IMR-90 (cell line): ENCODE data around the gene SEPTIN2. TPM values are rescaled to one million over a fixed set of nuclear protein-coding genes. Genes with fewer than 3 reads are reported as not detected.

Experiments used
- ATAC-seq: fragments of 200-7000 bp; cut with Tn5 transposase; 2 replicates; pipeline ENCODE4 v1.9.1; 2020; ENCODE audit warnings: low read depth, mild to moderate bottlenecking, moderate library complexity
- BruUV-seq: library from RNA; stranded (reverse); fragments of 400-500 nt; replicated peaks from 2 replicates; lab custom pipeline; 2021; lab: Mats Ljungman, UMichigan
- CTCF ChIA-PET: fragments of 300-600 bp; formaldehyde crosslinking; extraction: SDS; loops from one replicate; lab custom pipeline; 2021; ENCODE audit warnings: antibody characterized with exemption; lab: Yijun Ruan, JAX
- POLR2A ChIA-PET: fragments of 300-600 bp; sonication (Branson Sonifier 250); formaldehyde crosslinking; loops from one replicate; lab custom pipeline; 2022; ENCODE audit warnings: antibody characterized with exemption; ENCODE audit not compliant: unreplicated experiment; lab: Charles Lee
- DNase-seq: peaks from one replicate; pipeline ENCODE4 v3.0.0; 2013
- H2AFZ ChIP-seq: replicated peaks from 2 replicates; pipeline ENCODE3; 2013; ENCODE audit warnings: low read length, mild to moderate bottlenecking; ENCODE audit not compliant: poor library complexity
- H2AK5ac ChIP-seq: 2 replicates; pipeline ENCODE4 v1.6.1; 2013; ENCODE audit warnings: low read depth, low read length, inconsistent platforms
- H2AK9ac ChIP-seq: replicated peaks from 2 replicates; pipeline ENCODE3; 2013; ENCODE audit warnings: mild to moderate bottlenecking, low read depth, low read length, moderate library complexity; ENCODE audit not compliant: poor library complexity
- H2BK120ac ChIP-seq: 2 replicates; pipeline ENCODE4 v1.6.1; 2013; ENCODE audit warnings: low read depth, low read length, inconsistent platforms
- H2BK15ac ChIP-seq: 3 replicates; pipeline ENCODE4 v1.6.1; 2013; ENCODE audit warnings: low read depth, low read length, inconsistent platforms
- H2BK20ac ChIP-seq: 2 replicates; pipeline ENCODE4 v1.6.1; 2013; ENCODE audit warnings: low read depth, mild to moderate bottlenecking, inconsistent platforms, low read length, moderate library complexity
- H2BK5ac ChIP-seq: 2 replicates; pipeline ENCODE4 v1.6.1; 2013; ENCODE audit warnings: mild to moderate bottlenecking, low read depth, low read length, inconsistent platforms; ENCODE audit not compliant: poor library complexity, severe bottlenecking
- H3K14ac ChIP-seq: replicated peaks from 2 replicates; pipeline ENCODE4 v1.6.1; 2013; ENCODE audit warnings: low read depth, low read length, inconsistent platforms
- H3K18ac ChIP-seq: 2 replicates; pipeline ENCODE4 v1.6.1; 2013; ENCODE audit warnings: low read depth, low read length, control low read depth
- H3K23ac ChIP-seq: 2 replicates; pipeline ENCODE4 v1.6.1; 2013; ENCODE audit warnings: low read depth, low read length, inconsistent platforms
- H3K27ac ChIP-seq: 2 replicates; pipeline ENCODE4 v1.5.1; 2013; ENCODE audit warnings: mild to moderate bottlenecking, control low read depth, low read length; ENCODE audit not compliant: insufficient read depth
- H3K27me3 ChIP-seq: 2 replicates; pipeline ENCODE4 v1.6.1; 2013; ENCODE audit warnings: low read length; ENCODE audit not compliant: control insufficient read depth, insufficient read depth
- H3K36me3 ChIP-seq: 2 replicates; pipeline ENCODE4 v1.6.1; 2013; ENCODE audit warnings: low read length, mixed read lengths; ENCODE audit not compliant: control insufficient read depth, insufficient read depth
- H3K4ac ChIP-seq: 2 replicates; pipeline ENCODE4 v1.6.1; 2013; ENCODE audit warnings: low read depth, low read length, inconsistent platforms
- H3K4me1 ChIP-seq: 2 replicates; pipeline ENCODE4 v1.6.1; 2013; ENCODE audit warnings: low read length, mixed read lengths; ENCODE audit not compliant: control insufficient read depth, insufficient read depth
- H3K4me2 ChIP-seq: 2 replicates; pipeline ENCODE4 v1.6.1; 2013; ENCODE audit warnings: low read depth, mild to moderate bottlenecking, control low read depth, low read length, moderate library complexity
- H3K4me3 ChIP-seq: 2 replicates; pipeline ENCODE4 v1.5.1; 2013; ENCODE audit warnings: low read depth, mild to moderate bottlenecking, control low read depth, low read length, moderate library complexity; ENCODE audit not compliant: insufficient read depth
- H3K56ac ChIP-seq: 2 replicates; pipeline ENCODE4 v1.6.1; 2013; ENCODE audit warnings: low read length, inconsistent platforms; ENCODE audit not compliant: insufficient read depth; ENCODE audit errors: extremely low read depth
- H3K79me1 ChIP-seq, 2 experiments: 2 replicates each; pipeline ENCODE4 v1.6.1; 2013; ENCODE audit warnings: low read length in 2 of 2, inconsistent platforms in 1 of 2, low read depth in 1 of 2
- H3K9ac ChIP-seq: 2 replicates; pipeline ENCODE4 v1.6.1; 2013; ENCODE audit warnings: low read depth, low read length, control low read depth
- H3K9me1 ChIP-seq: 2 replicates; pipeline ENCODE4 v1.6.1; 2013; ENCODE audit warnings: low read length, inconsistent platforms; ENCODE audit not compliant: insufficient read depth
- H3K9me3 ChIP-seq: 2 replicates; pipeline ENCODE4 v1.6.1; 2013; ENCODE audit warnings: low read length; ENCODE audit not compliant: control insufficient read depth, insufficient read depth
- H4K20me1 ChIP-seq: 2 replicates; pipeline ENCODE4 v1.6.1; 2013; ENCODE audit warnings: low read length, inconsistent platforms; ENCODE audit not compliant: insufficient read depth
- H4K5ac ChIP-seq: 2 replicates; pipeline ENCODE4 v1.6.1; 2013; ENCODE audit warnings: mild to moderate bottlenecking, low read depth, low read length, control low read depth
- H4K8ac ChIP-seq, 2 experiments: 2 replicates each; pipeline ENCODE4 v1.6.1; 2013; ENCODE audit warnings: low read depth in 2 of 2, low read length in 2 of 2, control low read depth in 1 of 2, inconsistent platforms in 1 of 2
- H4K91ac ChIP-seq: 2 replicates; pipeline ENCODE4 v1.6.1; 2013; ENCODE audit warnings: low read depth, low read length, inconsistent platforms; ENCODE audit not compliant: insufficient read depth
- BHLHE40 ChIP-seq: fragments of 150-350 bp; IDR thresholded peaks from 2 replicates; pipeline ENCODE4 v1.6.1; 2016; ENCODE audit warnings: mild to moderate bottlenecking, low read depth, low read length
- CEBPB ChIP-seq: IDR thresholded peaks from 2 replicates; pipeline ENCODE4 v1.6.1; 2012; ENCODE audit warnings: low read depth, low read length, improper control_type of control experiment
- CHD1 ChIP-seq: IDR thresholded peaks from 2 replicates; pipeline ENCODE4 v1.6.1; 2012; ENCODE audit warnings: low read depth, low read length, improper control_type of control experiment
- MXI1 ChIP-seq: IDR thresholded peaks from 2 replicates; pipeline ENCODE4 v1.6.1; 2012; ENCODE audit warnings: low read depth, mild to moderate bottlenecking, low read length, moderate library complexity, borderline replicate concordance
- NFE2L2 ChIP-seq: fragments of 150-350 bp; IDR thresholded peaks from 2 replicates; pipeline ENCODE4 v1.6.1; 2016; ENCODE audit warnings: low read depth, mild to moderate bottlenecking, low read length
- POLR2A ChIP-seq: IDR thresholded peaks from 2 replicates; pipeline ENCODE4 v1.6.1; 2012; ENCODE audit warnings: mild to moderate bottlenecking, low read depth, low read length
- RCOR1 ChIP-seq: IDR thresholded peaks from 2 replicates; pipeline ENCODE4 v1.6.1; 2012; ENCODE audit warnings: mild to moderate bottlenecking, low read length, improper control_type of control experiment; ENCODE audit not compliant: insufficient replicate concordance
- RFX5 ChIP-seq: IDR thresholded peaks from 2 replicates; pipeline ENCODE4 v1.8.0; 2012; ENCODE audit warnings: low read depth, mild to moderate bottlenecking, low read length, moderate library complexity
- SMC3 ChIP-seq: fragments of 150-350 bp; IDR thresholded peaks from 2 replicates; pipeline ENCODE4 v1.6.1; 2016; ENCODE audit warnings: low read depth, mild to moderate bottlenecking, antibody characterized with exemption, low read length, moderate library complexity
- WGBS, 2 experiments: methylation state at CpG; one replicate each; pipeline versions ENCODE4 v1.1.5 to v1.1.7; 2013; ENCODE audit warnings: missing lambda C conversion rate in 2 of 2; ENCODE audit not compliant: insufficient read length in 1 of 2; ENCODE audit errors: extremely low coverage in 2 of 2; 5-methylcytosine and 5-hydroxymethylcytosine counted together
- dilution Hi-C: fragments of 300-500 bp; cut with HindIII; formaldehyde crosslinking; loops from one replicate; pipeline ENCODE4 v1.14.3; 2018; ENCODE audit warnings: low sequenced_read_pairs; ENCODE audit not compliant: unreplicated experiment
- in situ Hi-C: fragments of 300-500 bp; cut with MboI; formaldehyde crosslinking; loops from 3 replicates; pipeline ENCODE4 v1.14.3; 2019; ENCODE audit warnings: low sequenced_read_pairs, inconsistent platforms, mixed read lengths
- intact Hi-C: fragments of 100-400 bp; cut with micrococcal nuclease; formaldehyde crosslinking; loops from 2 replicates; pipeline ENCODE4 v1.10.0; 2022
- polyA plus RNA-seq, 3 experiments: library from polyadenylated mRNA; depleted of rRNA; stranded (reverse); fragments of >200 nt; gene quantifications; 2 replicates each; pipeline ENCODE4 v1.2.3, GENCODE V29; 2012; ENCODE audit warnings: low replicate concordance in 1 of 3
- total RNA-seq: library from RNA; depleted of rRNA; stranded (reverse); fragments of >200 nt; gene quantifications from 2 replicates; pipeline ENCODE4 v1.2.3, GENCODE V29; 2012
- TF ChIP-seq, protein P1 (sequence below): fragments of 150-350 bp; IDR thresholded peaks from 2 replicates; pipeline ENCODE4 v1.6.1; 2017; ENCODE audit warnings: mild to moderate bottlenecking, antibody characterized with exemption, low read length, low read depth
- TF ChIP-seq, protein P2 (sequence below): fragments of 150-350 bp; IDR thresholded peaks from 2 replicates; pipeline ENCODE4 v1.6.1; 2016; ENCODE audit warnings: low read depth, mild to moderate bottlenecking, low read length, moderate library complexity, borderline replicate concordance
- TF ChIP-seq, protein P3 (sequence below): conservative IDR thresholded peaks from 2 replicates; pipeline ENCODE4 v1.5.1; 2012; ENCODE audit warnings: mild to moderate bottlenecking, low read depth, low read length, improper control_type of control experiment

The SEPTIN2 gene
- total and polyA plus RNA-seq, 2 of the 4 experiments (the other 2 are of a cell fraction): 420 to 504 TPM

DNA sequence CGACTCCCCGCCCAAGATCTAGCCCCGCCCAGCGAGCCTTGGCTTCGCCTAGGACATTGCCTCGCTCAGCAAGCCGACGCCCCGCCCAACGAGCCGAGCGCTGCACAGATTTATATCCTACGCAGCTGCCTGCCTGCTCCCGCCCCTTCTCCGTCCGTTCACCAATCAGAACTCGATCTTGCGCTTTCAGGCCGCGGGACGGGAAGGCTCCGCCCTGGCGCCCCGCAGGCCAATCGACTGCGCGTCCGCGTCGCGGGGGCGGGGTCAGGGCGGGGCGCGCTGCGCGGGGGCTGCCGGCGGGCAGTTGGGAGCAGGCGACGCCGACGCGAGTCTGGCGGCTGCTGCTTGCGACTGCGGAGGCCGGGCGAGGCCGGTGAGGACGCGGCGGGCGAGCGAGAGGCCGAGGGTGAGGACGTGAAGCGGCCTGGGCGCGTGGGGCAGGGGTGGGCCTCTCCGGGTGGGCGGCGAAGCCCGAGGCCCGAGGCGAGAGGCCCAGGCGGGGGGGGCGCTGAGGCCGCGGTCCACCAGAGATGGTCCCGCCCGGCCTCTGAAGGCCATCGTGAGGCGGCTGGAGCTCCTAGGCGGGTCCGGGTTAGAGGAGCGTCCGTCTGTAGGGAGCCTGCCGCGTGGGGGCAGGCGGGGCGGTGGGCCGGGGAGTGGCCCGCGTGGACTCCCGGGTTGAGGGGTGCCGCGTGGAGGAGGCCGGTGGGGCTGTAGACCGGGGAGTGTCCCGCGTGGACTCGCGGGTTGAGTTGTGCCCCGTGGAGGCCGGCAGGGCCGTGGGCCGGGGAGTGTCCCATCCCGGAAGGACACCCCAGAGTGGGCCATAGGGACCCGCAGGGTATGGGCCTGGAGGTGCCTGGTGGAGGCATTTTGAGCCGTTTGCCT, 40.5 kb downstream of the SEPTIN2 start, which contains the start of gene FARP2:
TSS of gene FARP2 (plus strand) at position 303 of the 888 bp plus-strand sequence. CDS start 16,823 bp downstream, outside the sequence.
- H2BK20ac ChIP-seq: no peak within 1 kb of the TSS
- H3K27me3 ChIP-seq: no peaks in the 10 kb centered on the region
- H2AK9ac ChIP-seq: peak within 1 kb of the TSS; percentile 91
- H3K27ac ChIP-seq: peak within 1 kb of the TSS; percentile 70
- H3K9me3 ChIP-seq: no peaks in the 10 kb centered on the region
- H3K18ac ChIP-seq: no peak within 1 kb of the TSS
- WGBS, 2 experiments: 0% methylated on average over 55 of the region's 101 CpGs; no CpG with 5 or more reads in 1 of the 2 experiments
- peak within 1 kb of the TSS; percentile 54; the same call in 1 of the 2 replicates for H3K56ac ChIP-seq
- dilution Hi-C loops (no loop called here), intact Hi-C loops (loop anchor here (2.0 to 5.0 kb wide), 4 partner anchors 153 to 301 kb away; partner anchors contain the start of genes ATG4B, BOK, STK25 and THAP4), in situ Hi-C loops (no loop called here)
- BruUV-seq: no TSS peak
- peak within 1 kb of the TSS; percentile 70 for H3K14ac ChIP-seq
- peaks cover 25 to 55% of the 10 kb centered on the region in 2 experiments for H3K79me1 ChIP-seq
- peak within 1 kb of the TSS; percentile 73; the same call in 1 of the 2 replicates for H3K23ac ChIP-seq
- H2BK5ac ChIP-seq: peak within 1 kb of the TSS; percentile 20
- H4K5ac ChIP-seq: peak within 1 kb of the TSS; percentile 42; the same call in 1 of the 2 replicates
- peak within 1 kb of the TSS; percentile 90 for H3K9ac ChIP-seq
- ATAC-seq: peak; percentile 95
- H3K36me3 ChIP-seq: peaks cover 23% of the 10 kb centered on the region
- peak within 1 kb of the TSS; percentile 26 to 67; a peak in 2 of 4 replicates for H4K8ac ChIP-seq
- H4K91ac ChIP-seq: 0 out of 2 replicates have a peak within 1 kb of the TSS, but pooled peaks have one; percentile 41
- H2AFZ ChIP-seq: peak within 1 kb of the TSS; percentile 93
- peak; percentile 98 for DNase-seq
- H4K20me1 ChIP-seq: peaks cover 42% of the 10 kb centered on the region
- peak within 1 kb of the TSS; percentile 76 for H3K4me3 ChIP-seq
- POLR2A ChIA-PET: interaction anchor here (0.6 kb wide), 1 partner anchor 899 kb away, joined by 4 read pairs; no protein-coding TSS in a partner anchor
- H2BK15ac ChIP-seq: no peak within 1 kb of the TSS
- H2BK120ac ChIP-seq: no peak within 1 kb of the TSS
- CTCF ChIA-PET: no interaction called here
- H3K4ac ChIP-seq: peak within 1 kb of the TSS; percentile 78
- peaks cover 18% of the 10 kb centered on the region for H3K9me1 ChIP-seq
- peak within 1 kb of the TSS; percentile 96 for H3K4me2 ChIP-seq
- peak within 1 kb of the TSS; percentile 90 for H2AK5ac ChIP-seq
- peaks cover 8% of the 10 kb centered on the region for H3K4me1 ChIP-seq
- TF ChIP-seq POLR2A (peak; percentile 93), MXI1 (peak; percentile 45; the same call in 1 of the 2 replicates), SMC3 (no peak), CEBPB (no peak), RCOR1 (no peak), RFX5 (no peak), BHLHE40 (no peak), NFE2L2 (no peak), CHD1 (no peak)
- TF ChIP-seq, protein P1, sequence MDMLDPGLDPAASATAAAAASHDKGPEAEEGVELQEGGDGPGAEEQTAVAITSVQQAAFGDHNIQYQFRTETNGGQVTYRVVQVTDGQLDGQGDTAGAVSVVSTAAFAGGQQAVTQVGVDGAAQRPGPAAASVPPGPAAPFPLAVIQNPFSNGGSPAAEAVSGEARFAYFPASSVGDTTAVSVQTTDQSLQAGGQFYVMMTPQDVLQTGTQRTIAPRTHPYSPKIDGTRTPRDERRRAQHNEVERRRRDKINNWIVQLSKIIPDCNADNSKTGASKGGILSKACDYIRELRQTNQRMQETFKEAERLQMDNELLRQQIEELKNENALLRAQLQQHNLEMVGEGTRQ: no peak; the same call in 1 of the 2 replicates
- TF ChIP-seq, protein P2, sequence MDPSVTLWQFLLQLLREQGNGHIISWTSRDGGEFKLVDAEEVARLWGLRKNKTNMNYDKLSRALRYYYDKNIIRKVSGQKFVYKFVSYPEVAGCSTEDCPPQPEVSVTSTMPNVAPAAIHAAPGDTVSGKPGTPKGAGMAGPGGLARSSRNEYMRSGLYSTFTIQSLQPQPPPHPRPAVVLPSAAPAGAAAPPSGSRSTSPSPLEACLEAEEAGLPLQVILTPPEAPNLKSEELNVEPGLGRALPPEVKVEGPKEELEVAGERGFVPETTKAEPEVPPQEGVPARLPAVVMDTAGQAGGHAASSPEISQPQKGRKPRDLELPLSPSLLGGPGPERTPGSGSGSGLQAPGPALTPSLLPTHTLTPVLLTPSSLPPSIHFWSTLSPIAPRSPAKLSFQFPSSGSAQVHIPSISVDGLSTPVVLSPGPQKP: no peak
- TF ChIP-seq, protein P3, sequence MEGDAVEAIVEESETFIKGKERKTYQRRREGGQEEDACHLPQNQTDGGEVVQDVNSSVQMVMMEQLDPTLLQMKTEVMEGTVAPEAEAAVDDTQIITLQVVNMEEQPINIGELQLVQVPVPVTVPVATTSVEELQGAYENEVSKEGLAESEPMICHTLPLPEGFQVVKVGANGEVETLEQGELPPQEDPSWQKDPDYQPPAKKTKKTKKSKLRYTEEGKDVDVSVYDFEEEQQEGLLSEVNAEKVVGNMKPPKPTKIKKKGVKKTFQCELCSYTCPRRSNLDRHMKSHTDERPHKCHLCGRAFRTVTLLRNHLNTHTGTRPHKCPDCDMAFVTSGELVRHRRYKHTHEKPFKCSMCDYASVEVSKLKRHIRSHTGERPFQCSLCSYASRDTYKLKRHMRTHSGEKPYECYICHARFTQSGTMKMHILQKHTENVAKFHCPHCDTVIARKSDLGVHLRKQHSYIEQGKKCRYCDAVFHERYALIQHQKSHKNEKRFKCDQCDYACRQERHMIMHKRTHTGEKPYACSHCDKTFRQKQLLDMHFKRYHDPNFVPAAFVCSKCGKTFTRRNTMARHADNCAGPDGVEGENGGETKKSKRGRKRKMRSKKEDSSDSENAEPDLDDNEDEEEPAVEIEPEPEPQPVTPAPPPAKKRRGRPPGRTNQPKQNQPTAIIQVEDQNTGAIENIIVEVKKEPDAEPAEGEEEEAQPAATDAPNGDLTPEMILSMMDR: no peak
